Smooth muscle cell (in vitro differentiated cells): ENCODE data around the gene HBZ. TPM values are rescaled to one million over a fixed set of nuclear protein-coding genes. Genes with fewer than 3 reads are reported as not detected.

Source experiments
- DNase-seq: peaks from one replicate; lab custom pipeline; 2025; ENCODE audit not compliant: unreplicated experiment; lab: John Stamatoyannopoulos, UW
- H2AFZ ChIP-seq: fragments of 200-600 bp; sonication (generic); 2 replicates; pipeline ENCODE4 v1.6.0; 2016; ENCODE audit warnings: antibody characterized with exemption, low read depth, mild to moderate bottlenecking
- H3F3A ChIP-seq: fragments of 200-600 bp; sonication (generic); 2 replicates; pipeline ENCODE4 v1.6.0; 2017; ENCODE audit warnings: antibody characterized with exemption, low read depth
- H3K27ac ChIP-seq: fragments of 200-600 bp; sonication (generic); 2 replicates; pipeline ENCODE4 v1.5.1; 2016; ENCODE audit warnings: low read depth, mild to moderate bottlenecking
- H3K27me3 ChIP-seq: fragments of 200-600 bp; sonication (generic); 2 replicates; pipeline ENCODE4 v1.6.1; 2016; ENCODE audit warnings: low read depth, mild to moderate bottlenecking
- H3K36me3 ChIP-seq: fragments of 200-600 bp; sonication (generic); 2 replicates; pipeline ENCODE4 v1.5.1; 2016; ENCODE audit warnings: low read depth
- H3K4me1 ChIP-seq: fragments of 200-600 bp; sonication (generic); 2 replicates; pipeline ENCODE4 v1.5.1; 2016; ENCODE audit warnings: low read depth
- H3K4me2 ChIP-seq: fragments of 200-600 bp; sonication (generic); 2 replicates; pipeline ENCODE4 v1.6.0; 2016; ENCODE audit warnings: mild to moderate bottlenecking
- H3K4me3 ChIP-seq: fragments of 200-600 bp; sonication (generic); 2 replicates; pipeline ENCODE4 v1.5.1; 2016; ENCODE audit warnings: mild to moderate bottlenecking
- H3K79me2 ChIP-seq: fragments of 200-600 bp; sonication (generic); 2 replicates; pipeline ENCODE4 v1.6.0; 2016; ENCODE audit warnings: low read depth, mild to moderate bottlenecking
- H3K9ac ChIP-seq: fragments of 200-600 bp; sonication (generic); 2 replicates; pipeline ENCODE4 v1.6.0; 2016; ENCODE audit warnings: low read depth
- H3K9me3 ChIP-seq: fragments of 200-600 bp; sonication (generic); replicated peaks from 2 replicates; pipeline ENCODE4 v1.5.1; 2016; ENCODE audit warnings: low read depth
- H4K20me1 ChIP-seq: fragments of 200-600 bp; sonication (generic); 2 replicates; pipeline ENCODE4 v1.6.0; 2016; ENCODE audit warnings: low read depth
- CTCF ChIP-seq: fragments of 200-600 bp; sonication (generic); IDR thresholded peaks from 2 replicates; pipeline ENCODE4 v1.5.1; 2017; ENCODE audit warnings: borderline replicate concordance, mild to moderate bottlenecking, antibody characterized with exemption; ENCODE audit not compliant: insufficient read depth, poor library complexity, severe bottlenecking
- WGBS: methylation state at CpG from one replicate; pipeline ENCODE4 v1.1.7; 2016; ENCODE audit warnings: low lambda C conversion rate; 5-methylcytosine and 5-hydroxymethylcytosine counted together
- polyA plus RNA-seq: library from polyadenylated mRNA; unstranded; fragments of >200 nt; fragmentation: Nextera tagmentation; extraction: Ambion mirVana; gene quantifications from 2 replicates; pipeline ENCODE4 v1.2.1, GENCODE V29; 2016
- total RNA-seq: library from RNA; depleted of rRNA; stranded (reverse); fragments of >200 nt; gene quantifications from 2 replicates; pipeline ENCODE4 v1.2.3, GENCODE V29; 2014

The HBZ gene
- total and polyA plus RNA-seq, 2 experiments from 2014 or later = not detected

- no peak for DNase-seq
- Histone ChIP-seq H2AFZ (no peak overlapping the region), H3F3A (no peaks in the 10 kb centered on the region), H3K4me1 (peaks cover 9% of the 10 kb centered on the region), H3K27me3 (peaks cover 61% of the 10 kb centered on the region), H3K4me3 (no peak overlapping the region), H4K20me1 (peaks cover 10% of the 10 kb centered on the region), H3K9ac (no peak overlapping the region), H3K27ac (no peak overlapping the region), H3K4me2 (no peak overlapping the region), H3K79me2 (no peaks in the 10 kb centered on the region), H3K36me3 (no peaks in the 10 kb centered on the region), H3K9me3 (no peaks in the 10 kb centered on the region)
- 26% methylated on average over 12 of the region's 13 CpGs for WGBS
- TF ChIP-seq CTCF = no peak
Measured at GRCh38 chr16:177394-177822, 25.0 kb downstream of the HBZ start.

- Histone ChIP-seq H3K4me2 (no peak overlapping the region), H3K27me3 (peaks cover 61% of the 10 kb centered on the region), H3K36me3 (no peaks in the 10 kb centered on the region), H2AFZ (no peak overlapping the region), H3K79me2 (no peaks in the 10 kb centered on the region), H3K4me3 (no peak overlapping the region), H3K4me1 (peaks cover 9% of the 10 kb centered on the region), H3K27ac (no peak overlapping the region), H3F3A (no peaks in the 10 kb centered on the region), H4K20me1 (peaks cover 14% of the 10 kb centered on the region), H3K9ac (no peak overlapping the region), H3K9me3 (no peaks in the 10 kb centered on the region)
- 82% methylated on average over 11 of the region's 11 CpGs for WGBS
- TF ChIP-seq CTCF = no peak
- no peak for DNase-seq
Measured at GRCh38 chr16:177981-178667, 25.7 kb downstream of the HBZ start.

GRCh38 chr16:178668-179015, 26.2 kb downstream of the HBZ start:
- Histone ChIP-seq H3K4me1 (peaks cover 9% of the 10 kb centered on the region), H3K27me3 (peaks cover 56% of the 10 kb centered on the region)
- WGBS = 90% methylated on average over 11 of the region's 11 CpGs

More at GRCh38 chr16:178668-179015, 26.2 kb downstream of the HBZ start:
- H2AFZ ChIP-seq = no peak overlapping the region
- H3K9me3 ChIP-seq = no peaks in the 10 kb centered on the region
- H3K9ac ChIP-seq = no peak overlapping the region
- H4K20me1 ChIP-seq = peaks cover 19% of the 10 kb centered on the region
- H3K4me2 ChIP-seq = no peak overlapping the region
- H3F3A ChIP-seq = no peaks in the 10 kb centered on the region
- no peak for TF ChIP-seq CTCF
- H3K27ac ChIP-seq = no peak overlapping the region
- DNase-seq = no peak
- no peaks in the 10 kb centered on the region for H3K79me2 ChIP-seq
- H3K36me3 ChIP-seq = no peaks in the 10 kb centered on the region
- no peak overlapping the region for H3K4me3 ChIP-seq
